WTC11 (cell line): ENCODE measurements around the gene PLXNA2. TPM values are rescaled to one million over a fixed set of nuclear protein-coding genes. Genes with fewer than 3 reads are reported as not detected.

Source experiments
- ATAC-seq: fragments of 200-7000 bp; cut with Tn5 transposase; 2 replicates; pipeline ENCODE4 v1.10.0; 2021; ENCODE audit warnings: mild to moderate bottlenecking, moderate library complexity
- CTCF ChIA-PET: fragments of 300-600 bp; sonication (Branson Sonifier 250); formaldehyde crosslinking; loops from one replicate; lab custom pipeline; 2021; ENCODE audit warnings: antibody characterized with exemption; lab: Charles Lee
- POLR2A ChIA-PET: fragments of 350-600 bp; sonication (Branson Sonifier 250); formaldehyde crosslinking; loops from one replicate; lab custom pipeline; 2021; ENCODE audit warnings: antibody characterized with exemption; lab: Charles Lee
- DNase-seq: peaks from one replicate; pipeline ENCODE4 v3.0.0; 2021; ENCODE audit warnings: low spot score
- H3K27ac Mint-ChIP-seq: 2 replicates; pipeline ENCODE4 v1.8.0; 2021; ENCODE audit warnings: mixed read lengths
- H3K27me3 Mint-ChIP-seq: 2 replicates; pipeline ENCODE4 v1.8.0; 2021; ENCODE audit warnings: low read depth, mild to moderate bottlenecking, moderate library complexity, mixed read lengths
- H3K36me3 Mint-ChIP-seq: 2 replicates; pipeline ENCODE4 v1.8.0; 2021; ENCODE audit warnings: mixed read lengths
- H3K4me1 Mint-ChIP-seq: 2 replicates; pipeline ENCODE4 v1.8.0; 2022; ENCODE audit warnings: mixed read lengths
- H3K4me3 Mint-ChIP-seq: 2 replicates; pipeline ENCODE4 v1.8.0; 2021; ENCODE audit warnings: mild to moderate bottlenecking, moderate library complexity, mixed read lengths
- H3K9me3 Mint-ChIP-seq: 2 replicates; pipeline ENCODE4 v1.8.0; 2021; ENCODE audit warnings: mixed read lengths
- ELF4 ChIP-seq: sonication (generic); formaldehyde crosslinking; IDR thresholded peaks from 2 replicates; pipeline ENCODE4 v1.8.1; 2022; ENCODE audit warnings: low read depth, mild to moderate bottlenecking, moderate library complexity, missing genetic modification reagents
- GRHL2 ChIP-seq: fragments of 250-450 bp; sonication (Bioruptor Pico); IDR thresholded peaks from 2 replicates; pipeline ENCODE4 v1.8.0; 2022; ENCODE audit warnings: mild to moderate bottlenecking, moderate library complexity; ENCODE audit not compliant: insufficient replicate concordance, severe bottlenecking
- JUN ChIP-seq: sonication (generic); formaldehyde crosslinking; IDR thresholded peaks from 2 replicates; pipeline ENCODE4 v1.8.0; 2023; ENCODE audit warnings: mild to moderate bottlenecking, missing genetic modification reagents
- NFYB ChIP-seq: sonication (generic); formaldehyde crosslinking; conservative IDR thresholded peaks from 2 replicates; pipeline ENCODE4 v1.8.0; 2022; ENCODE audit warnings: low read depth, missing genetic modification reagents
- OVOL2 ChIP-seq: fragments of 250-450 bp; sonication (Bioruptor Pico); IDR thresholded peaks from 2 replicates; pipeline ENCODE4 v1.9.0; 2021; ENCODE audit warnings: mild to moderate bottlenecking, borderline replicate concordance
- RELA ChIP-seq: sonication (generic); formaldehyde crosslinking; IDR thresholded peaks from 2 replicates; pipeline ENCODE4 v1.8.1; 2022; ENCODE audit warnings: missing genetic modification reagents, mild to moderate bottlenecking, borderline replicate concordance
- SMAD3 ChIP-seq: sonication (generic); formaldehyde crosslinking; IDR thresholded peaks from 2 replicates; pipeline ENCODE4 v1.8.0; 2022; ENCODE audit warnings: missing genetic modification reagents, mild to moderate bottlenecking, borderline replicate concordance
- total RNA-seq: library from RNA; stranded (reverse); gene quantifications from 3 replicates; pipeline ENCODE4 v1.2.3, GENCODE V29; 2021
- TF ChIP-seq, protein P1 (sequence below): sonication (generic); formaldehyde crosslinking; IDR thresholded peaks from 2 replicates; pipeline ENCODE4 v1.8.0; 2023; ENCODE audit warnings: missing genetic modification reagents
- TF ChIP-seq, protein P2 (sequence below): sonication (generic); formaldehyde crosslinking; IDR thresholded peaks from 2 replicates; pipeline ENCODE4 v1.8.1; 2022; ENCODE audit warnings: low read depth, missing genetic modification reagents, borderline replicate concordance
- TF ChIP-seq, protein P3 (sequence below): sonication (generic); formaldehyde crosslinking; IDR thresholded peaks from 2 replicates; pipeline ENCODE4 v1.8.0; 2022; ENCODE audit warnings: mild to moderate bottlenecking, missing genetic modification reagents
- TF ChIP-seq, protein P4 (sequence below): fragments of 250-450 bp; sonication (Bioruptor Pico); IDR thresholded peaks from 2 replicates; pipeline ENCODE4 v1.9.0; 2021; ENCODE audit warnings: mild to moderate bottlenecking

The PLXNA2 gene
- total RNA-seq, 1 experiment from 2014 or later, result 4.2 TPM

DNA sequence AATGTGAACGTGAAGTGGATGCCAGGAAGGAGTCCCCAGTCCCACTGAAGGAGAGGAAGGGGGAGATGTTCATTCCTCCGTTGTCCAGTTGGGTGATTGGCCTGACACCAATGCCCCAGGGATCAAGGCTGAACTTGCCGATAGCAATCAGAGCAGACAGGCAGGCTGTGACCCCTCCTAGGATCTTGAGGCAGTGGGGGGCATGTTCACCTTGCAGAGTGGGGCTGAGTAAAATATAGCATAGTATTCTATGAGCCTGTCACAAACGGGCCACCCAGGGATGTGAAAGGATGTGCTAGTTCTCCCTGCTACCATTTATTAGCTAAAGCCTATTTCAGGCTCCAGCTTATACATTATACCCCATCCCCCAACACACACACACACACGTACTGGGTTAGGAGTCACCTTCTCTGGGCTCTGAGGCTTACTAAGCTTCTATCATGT lies 252.6 kb downstream of the PLXNA2 start:
- H3K27ac Mint-ChIP-seq, result no peak overlapping the region

DNA sequence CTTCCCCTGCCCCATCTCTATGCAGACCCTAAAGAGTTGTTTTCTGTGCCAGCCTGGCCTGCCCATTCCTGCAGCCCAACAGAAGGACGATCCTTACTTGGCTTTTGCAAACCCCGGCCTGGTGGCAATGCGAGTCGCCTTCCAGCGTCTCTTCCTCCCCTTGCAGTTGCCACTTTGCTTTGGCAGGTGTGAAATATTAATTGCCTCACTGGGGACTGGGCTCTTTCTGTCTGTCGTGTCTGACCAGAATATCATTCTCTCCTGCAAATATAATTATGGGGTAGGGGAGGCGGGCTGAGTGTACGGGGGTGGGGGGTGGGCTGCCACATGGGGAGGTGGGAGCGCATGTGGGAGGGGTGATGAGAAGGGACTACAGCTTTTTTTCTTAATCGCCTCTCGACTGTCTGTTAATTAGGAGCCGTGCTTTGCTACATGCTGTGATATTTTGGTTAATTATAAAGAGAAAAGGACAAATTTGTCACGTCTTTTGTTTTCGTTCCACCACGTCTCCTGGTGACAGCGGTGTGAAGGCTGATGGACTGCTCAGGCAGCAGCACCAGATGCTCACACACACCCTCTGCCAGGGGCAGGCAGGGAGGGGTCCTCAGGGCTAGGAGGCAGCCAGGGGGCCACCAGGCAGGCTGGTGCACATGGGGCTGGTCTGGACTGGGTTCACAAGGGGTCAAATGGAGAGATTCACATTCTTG lies 253.2 kb downstream of the PLXNA2 start:
- no peak for DNase-seq
- CTCF ChIA-PET, result interaction anchor here (1.0 kb wide), 1 partner anchor 28 kb away, joined by 3 read pairs; no protein-coding TSS in a partner anchor
- POLR2A ChIA-PET, result no interaction called here
- H3K9me3 Mint-ChIP-seq, result peaks cover 10% of the 10 kb centered on the region
- peaks cover 1% of the 10 kb centered on the region; the same call in 1 of the 2 replicates for H3K4me1 Mint-ChIP-seq
- no peaks in the 10 kb centered on the region for H3K36me3 Mint-ChIP-seq
- ATAC-seq, result no peak
- TF ChIP-seq RELA, result no peak
- TF ChIP-seq ELF4 (CRISPR knock-in tag), result no peak
- no peak for TF ChIP-seq SMAD3 (CRISPR knock-in tag)
- TF ChIP-seq OVOL2 (CRISPR knock-in tag), result no peak
- TF ChIP-seq, protein P1, sequence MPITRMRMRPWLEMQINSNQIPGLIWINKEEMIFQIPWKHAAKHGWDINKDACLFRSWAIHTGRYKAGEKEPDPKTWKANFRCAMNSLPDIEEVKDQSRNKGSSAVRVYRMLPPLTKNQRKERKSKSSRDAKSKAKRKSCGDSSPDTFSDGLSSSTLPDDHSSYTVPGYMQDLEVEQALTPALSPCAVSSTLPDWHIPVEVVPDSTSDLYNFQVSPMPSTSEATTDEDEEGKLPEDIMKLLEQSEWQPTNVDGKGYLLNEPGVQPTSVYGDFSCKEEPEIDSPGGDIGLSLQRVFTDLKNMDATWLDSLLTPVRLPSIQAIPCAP (CRISPR knock-in tag), result no peak
- TF ChIP-seq, protein P2, sequence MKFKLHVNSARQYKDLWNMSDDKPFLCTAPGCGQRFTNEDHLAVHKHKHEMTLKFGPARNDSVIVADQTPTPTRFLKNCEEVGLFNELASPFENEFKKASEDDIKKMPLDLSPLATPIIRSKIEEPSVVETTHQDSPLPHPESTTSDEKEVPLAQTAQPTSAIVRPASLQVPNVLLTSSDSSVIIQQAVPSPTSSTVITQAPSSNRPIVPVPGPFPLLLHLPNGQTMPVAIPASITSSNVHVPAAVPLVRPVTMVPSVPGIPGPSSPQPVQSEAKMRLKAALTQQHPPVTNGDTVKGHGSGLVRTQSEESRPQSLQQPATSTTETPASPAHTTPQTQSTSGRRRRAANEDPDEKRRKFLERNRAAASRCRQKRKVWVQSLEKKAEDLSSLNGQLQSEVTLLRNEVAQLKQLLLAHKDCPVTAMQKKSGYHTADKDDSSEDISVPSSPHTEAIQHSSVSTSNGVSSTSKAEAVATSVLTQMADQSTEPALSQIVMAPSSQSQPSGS (CRISPR knock-in tag), result no peak
- H3K27ac Mint-ChIP-seq, result no peak overlapping the region
- H3K27me3 Mint-ChIP-seq, result peaks cover 7% of the 10 kb centered on the region
- no peak overlapping the region for H3K4me3 Mint-ChIP-seq

More for the DNA sequence above, 252.6 kb downstream of the PLXNA2 start:
- DNase-seq (no peak), ATAC-seq (no peak)
- no peaks in the 10 kb centered on the region for H3K36me3 Mint-ChIP-seq
- ChIA-PET CTCF (no interaction called here), POLR2A (no interaction called here)
- H3K4me3 Mint-ChIP-seq, result no peak overlapping the region
- H3K27me3 Mint-ChIP-seq, result peaks cover 7% of the 10 kb centered on the region
- TF ChIP-seq, protein P3, sequence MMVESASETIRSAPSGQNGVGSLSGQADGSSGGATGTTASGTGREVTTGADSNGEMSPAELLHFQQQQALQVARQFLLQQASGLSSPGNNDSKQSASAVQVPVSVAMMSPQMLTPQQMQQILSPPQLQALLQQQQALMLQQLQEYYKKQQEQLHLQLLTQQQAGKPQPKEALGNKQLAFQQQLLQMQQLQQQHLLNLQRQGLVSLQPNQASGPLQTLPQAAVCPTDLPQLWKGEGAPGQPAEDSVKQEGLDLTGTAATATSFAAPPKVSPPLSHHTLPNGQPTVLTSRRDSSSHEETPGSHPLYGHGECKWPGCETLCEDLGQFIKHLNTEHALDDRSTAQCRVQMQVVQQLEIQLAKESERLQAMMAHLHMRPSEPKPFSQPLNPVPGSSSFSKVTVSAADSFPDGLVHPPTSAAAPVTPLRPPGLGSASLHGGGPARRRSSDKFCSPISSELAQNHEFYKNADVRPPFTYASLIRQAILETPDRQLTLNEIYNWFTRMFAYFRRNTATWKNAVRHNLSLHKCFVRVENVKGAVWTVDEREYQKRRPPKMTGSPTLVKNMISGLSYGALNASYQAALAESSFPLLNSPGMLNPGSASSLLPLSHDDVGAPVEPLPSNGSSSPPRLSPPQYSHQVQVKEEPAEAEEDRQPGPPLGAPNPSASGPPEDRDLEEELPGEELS (CRISPR knock-in tag), result no peak
- no peak for TF ChIP-seq RELA
- H3K4me1 Mint-ChIP-seq, result peaks cover 7% of the 10 kb centered on the region
- H3K9me3 Mint-ChIP-seq, result peaks cover 10% of the 10 kb centered on the region

DNA sequence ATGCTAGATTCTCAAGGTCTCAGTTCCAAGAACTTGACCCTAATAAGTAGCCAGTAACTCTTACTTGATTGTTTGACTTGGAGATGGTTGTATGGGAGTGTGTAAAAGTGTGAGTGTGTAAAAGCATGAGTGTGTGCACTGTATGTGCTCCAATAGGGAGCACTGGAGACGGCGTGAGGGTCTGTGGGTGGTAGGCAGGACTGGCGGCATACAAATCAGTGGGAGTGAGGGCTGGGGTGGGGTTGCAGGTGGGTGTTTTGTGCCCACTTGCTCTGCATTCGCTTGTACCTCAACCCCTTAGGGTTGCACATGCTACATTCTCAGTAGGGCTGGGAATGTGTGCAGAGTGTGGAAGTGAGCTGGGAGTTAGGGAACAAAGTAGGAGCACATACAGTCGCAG lies 253.7 kb downstream of the PLXNA2 start:
- Mint-ChIP-seq H3K9me3 (peaks cover 10% of the 10 kb centered on the region), H3K4me3 (no peak overlapping the region), H3K27ac (no peak overlapping the region), H3K27me3 (peaks cover 7% of the 10 kb centered on the region), H3K36me3 (no peaks in the 10 kb centered on the region), H3K4me1 (no peaks in the 10 kb centered on the region)
- ChIA-PET POLR2A (no interaction called here), CTCF (interaction anchor here (1.0 kb wide), 1 partner anchor 28 kb away, joined by 3 read pairs; no protein-coding TSS in a partner anchor)
- DNase-seq, result no peak
- TF ChIP-seq JUN (CRISPR knock-in tag) (no peak), NFYB (CRISPR knock-in tag) (no peak), GRHL2 (CRISPR knock-in tag) (no peak)
- TF ChIP-seq, protein P4, sequence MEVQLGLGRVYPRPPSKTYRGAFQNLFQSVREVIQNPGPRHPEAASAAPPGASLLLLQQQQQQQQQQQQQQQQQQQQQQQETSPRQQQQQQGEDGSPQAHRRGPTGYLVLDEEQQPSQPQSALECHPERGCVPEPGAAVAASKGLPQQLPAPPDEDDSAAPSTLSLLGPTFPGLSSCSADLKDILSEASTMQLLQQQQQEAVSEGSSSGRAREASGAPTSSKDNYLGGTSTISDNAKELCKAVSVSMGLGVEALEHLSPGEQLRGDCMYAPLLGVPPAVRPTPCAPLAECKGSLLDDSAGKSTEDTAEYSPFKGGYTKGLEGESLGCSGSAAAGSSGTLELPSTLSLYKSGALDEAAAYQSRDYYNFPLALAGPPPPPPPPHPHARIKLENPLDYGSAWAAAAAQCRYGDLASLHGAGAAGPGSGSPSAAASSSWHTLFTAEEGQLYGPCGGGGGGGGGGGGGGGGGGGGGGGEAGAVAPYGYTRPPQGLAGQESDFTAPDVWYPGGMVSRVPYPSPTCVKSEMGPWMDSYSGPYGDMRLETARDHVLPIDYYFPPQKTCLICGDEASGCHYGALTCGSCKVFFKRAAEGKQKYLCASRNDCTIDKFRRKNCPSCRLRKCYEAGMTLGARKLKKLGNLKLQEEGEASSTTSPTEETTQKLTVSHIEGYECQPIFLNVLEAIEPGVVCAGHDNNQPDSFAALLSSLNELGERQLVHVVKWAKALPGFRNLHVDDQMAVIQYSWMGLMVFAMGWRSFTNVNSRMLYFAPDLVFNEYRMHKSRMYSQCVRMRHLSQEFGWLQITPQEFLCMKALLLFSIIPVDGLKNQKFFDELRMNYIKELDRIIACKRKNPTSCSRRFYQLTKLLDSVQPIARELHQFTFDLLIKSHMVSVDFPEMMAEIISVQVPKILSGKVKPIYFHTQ (CRISPR knock-in tag), result no peak
- no peak for ATAC-seq
